Subcutaneous adipose tissue (tissue), 4 donors: ENCODE results near the gene CNOT10. TPM values are rescaled to one million over a fixed set of nuclear protein-coding genes. Genes with fewer than 3 reads are reported as not detected.

Source experiments
- total RNA-seq, 4 donors: library from RNA; depleted of rRNA; stranded (reverse); fragments of >200 nt; gene quantifications; one replicate each; pipeline ENCODE4 v1.1.0, GENCODE V29; 2016
- TF ChIP-seq, protein P1 (sequence below): fragments of 450-650 bp; IDR thresholded peaks from one replicate; pipeline ENCODE4 v1.5.1; 2016; ENCODE audit warnings: low read depth, mild to moderate bottlenecking, control low read depth, antibody characterized with exemption, moderate library complexity

Gene CNOT10
- total RNA-seq, 4 donors from 2014 or later: 16.3 to 22.6 (median 19.3) TPM

DNA sequence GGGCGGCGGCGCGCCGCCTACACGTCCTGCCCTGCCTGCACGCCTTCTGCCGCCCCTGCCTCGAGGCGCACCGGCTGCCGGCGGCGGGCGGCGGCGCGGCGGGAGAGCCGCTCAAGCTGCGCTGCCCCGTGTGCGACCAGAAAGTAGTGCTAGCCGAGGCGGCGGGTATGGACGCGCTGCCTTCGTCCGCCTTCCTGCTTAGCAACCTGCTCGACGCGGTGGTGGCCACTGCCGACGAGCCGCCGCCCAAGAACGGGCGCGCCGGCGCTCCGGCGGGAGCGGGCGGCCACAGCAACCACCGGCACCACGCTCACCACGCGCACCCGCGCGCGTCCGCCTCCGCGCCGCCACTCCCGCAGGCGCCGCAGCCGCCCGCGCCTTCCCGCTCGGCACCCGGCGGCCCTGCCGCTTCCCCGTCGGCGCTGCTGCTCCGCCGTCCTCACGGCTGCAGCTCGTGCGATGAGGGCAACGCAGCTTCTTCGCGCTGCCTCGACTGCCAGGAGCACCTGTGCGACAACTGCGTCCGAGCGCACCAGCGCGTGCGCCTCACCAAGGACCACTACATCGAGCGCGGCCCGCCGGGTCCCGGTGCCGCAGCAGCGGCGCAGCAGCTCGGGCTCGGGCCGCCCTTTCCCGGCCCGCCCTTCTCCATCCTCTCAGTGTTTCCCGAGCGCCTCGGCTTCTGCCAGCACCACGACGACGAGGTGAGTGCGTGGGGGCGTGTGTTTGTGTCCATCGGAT is 133.4 kb downstream of the CNOT10 start:
- TF ChIP-seq, protein P1, sequence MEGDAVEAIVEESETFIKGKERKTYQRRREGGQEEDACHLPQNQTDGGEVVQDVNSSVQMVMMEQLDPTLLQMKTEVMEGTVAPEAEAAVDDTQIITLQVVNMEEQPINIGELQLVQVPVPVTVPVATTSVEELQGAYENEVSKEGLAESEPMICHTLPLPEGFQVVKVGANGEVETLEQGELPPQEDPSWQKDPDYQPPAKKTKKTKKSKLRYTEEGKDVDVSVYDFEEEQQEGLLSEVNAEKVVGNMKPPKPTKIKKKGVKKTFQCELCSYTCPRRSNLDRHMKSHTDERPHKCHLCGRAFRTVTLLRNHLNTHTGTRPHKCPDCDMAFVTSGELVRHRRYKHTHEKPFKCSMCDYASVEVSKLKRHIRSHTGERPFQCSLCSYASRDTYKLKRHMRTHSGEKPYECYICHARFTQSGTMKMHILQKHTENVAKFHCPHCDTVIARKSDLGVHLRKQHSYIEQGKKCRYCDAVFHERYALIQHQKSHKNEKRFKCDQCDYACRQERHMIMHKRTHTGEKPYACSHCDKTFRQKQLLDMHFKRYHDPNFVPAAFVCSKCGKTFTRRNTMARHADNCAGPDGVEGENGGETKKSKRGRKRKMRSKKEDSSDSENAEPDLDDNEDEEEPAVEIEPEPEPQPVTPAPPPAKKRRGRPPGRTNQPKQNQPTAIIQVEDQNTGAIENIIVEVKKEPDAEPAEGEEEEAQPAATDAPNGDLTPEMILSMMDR: no peak

DNA sequence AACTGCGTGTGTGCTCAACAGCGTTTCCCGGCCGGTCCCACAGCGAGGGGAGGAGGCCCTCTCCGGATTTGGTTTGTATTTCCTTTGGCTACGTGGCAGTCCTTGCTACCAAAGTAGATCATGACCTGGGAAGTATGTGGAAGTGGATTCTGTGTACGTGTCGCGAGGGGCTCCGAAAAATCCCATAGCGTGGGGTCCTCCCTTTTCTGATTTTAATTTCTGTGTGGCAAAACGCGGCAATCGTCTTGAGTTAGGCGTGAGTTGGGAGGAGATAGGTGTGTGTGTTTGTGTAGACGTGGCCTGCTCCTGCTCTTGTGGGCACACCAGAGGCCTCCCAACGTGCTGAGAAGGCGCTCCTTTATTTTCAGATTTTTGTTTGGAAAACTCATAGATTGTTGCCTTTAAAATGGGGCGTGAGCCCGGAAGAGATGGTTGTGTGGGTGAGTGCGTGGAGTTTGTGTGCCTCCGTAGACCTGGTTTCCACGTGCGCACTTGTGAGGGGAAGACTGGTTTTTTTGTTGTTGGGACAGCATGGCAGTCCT is 134.1 kb downstream of the CNOT10 start:
- TF ChIP-seq, protein P1: no peak

DNA sequence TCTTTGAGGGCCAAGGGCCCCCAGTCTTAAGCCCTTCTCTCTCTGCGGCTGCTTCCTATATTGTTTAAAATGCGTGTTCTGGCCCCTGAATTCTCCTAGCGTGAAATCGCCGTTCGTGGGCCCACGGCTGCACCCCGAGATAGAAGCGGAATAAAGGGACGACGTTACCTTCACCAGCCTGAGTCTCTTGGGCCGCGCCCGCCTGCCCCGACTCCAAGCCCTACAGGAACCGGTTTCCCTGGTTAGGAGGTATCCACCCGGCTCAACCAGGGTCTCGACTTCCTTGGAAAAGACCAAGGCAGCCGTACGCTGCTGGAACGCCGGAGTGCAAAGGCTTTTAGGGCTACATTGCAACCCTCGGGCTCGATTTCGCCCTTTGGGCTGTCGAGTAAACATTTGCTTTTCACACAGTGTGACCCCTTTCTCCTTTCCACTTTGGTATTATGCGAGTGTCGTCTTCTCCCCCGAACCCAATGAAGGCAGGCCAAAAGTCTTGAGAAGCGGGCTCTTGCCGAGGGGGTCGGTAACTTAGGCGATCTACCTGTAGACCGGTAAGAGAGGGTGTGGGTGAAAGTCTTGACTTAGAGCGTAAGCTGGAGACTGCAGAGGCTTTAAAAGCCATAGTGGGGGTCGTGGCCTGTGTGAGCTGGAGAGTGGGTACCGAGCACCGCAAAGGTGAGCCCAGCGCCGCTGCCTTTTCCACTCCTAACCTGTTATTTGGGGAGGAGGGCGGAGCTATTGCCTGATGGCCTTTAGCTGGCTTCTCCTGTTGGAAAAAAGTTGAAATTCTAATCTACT is 134.8 kb downstream of the CNOT10 start:
- TF ChIP-seq, protein P1: no peak

DNA sequence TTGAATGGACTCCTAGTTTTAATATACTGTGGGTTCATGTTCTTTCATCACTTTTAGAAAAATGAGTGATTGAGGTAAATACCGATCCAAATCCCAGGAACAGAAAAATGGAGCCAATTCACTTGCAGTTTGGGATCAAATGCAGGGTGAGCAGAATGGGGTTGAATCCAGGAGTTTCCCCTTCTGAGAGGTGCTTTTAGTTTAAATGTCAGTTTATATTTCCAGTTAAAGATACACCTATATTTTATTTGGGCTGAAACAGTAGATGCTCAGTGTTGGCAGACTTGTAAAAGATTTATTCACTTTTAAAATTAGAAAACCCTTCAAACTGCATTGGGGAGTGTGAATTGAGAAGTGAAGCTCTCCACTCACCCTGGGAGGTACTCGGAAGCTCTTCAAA is 135.4 kb downstream of the CNOT10 start:
- TF ChIP-seq, protein P1: no peak

DNA sequence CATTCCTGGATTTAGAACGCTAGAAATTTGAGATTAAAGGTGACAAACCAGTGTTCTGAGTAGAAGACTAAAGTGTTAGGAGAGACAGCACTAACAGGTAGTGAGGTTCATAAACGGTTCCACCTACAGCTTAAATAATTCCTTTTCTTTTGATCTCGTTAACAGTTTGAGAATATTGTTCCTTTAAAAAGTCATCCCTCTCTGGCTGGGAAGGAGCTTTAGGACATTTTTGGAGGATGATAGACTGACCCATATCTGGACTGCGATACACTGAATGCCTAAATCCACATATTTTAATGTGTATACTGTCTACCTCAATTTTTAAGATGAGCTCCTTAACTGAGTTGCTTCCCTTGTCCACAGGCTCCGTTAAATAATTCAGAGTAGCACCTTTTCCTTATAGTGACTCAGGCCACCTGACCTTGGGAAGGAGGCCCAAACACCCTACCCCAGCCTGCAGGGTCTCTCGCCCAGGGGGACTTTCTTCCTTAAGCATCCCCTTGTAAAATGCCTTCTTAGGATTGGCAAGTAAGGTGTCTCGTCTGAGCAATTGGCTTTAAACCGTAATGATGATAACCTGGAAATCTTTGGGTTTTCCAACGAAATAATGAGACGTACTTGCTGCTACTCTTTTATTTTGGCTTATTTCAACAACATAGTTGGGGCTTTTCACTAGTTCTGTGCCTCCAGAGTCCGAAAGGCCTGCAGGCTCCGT is 136.1 kb downstream of the CNOT10 start:
- TF ChIP-seq, protein P1: no peak

DNA sequence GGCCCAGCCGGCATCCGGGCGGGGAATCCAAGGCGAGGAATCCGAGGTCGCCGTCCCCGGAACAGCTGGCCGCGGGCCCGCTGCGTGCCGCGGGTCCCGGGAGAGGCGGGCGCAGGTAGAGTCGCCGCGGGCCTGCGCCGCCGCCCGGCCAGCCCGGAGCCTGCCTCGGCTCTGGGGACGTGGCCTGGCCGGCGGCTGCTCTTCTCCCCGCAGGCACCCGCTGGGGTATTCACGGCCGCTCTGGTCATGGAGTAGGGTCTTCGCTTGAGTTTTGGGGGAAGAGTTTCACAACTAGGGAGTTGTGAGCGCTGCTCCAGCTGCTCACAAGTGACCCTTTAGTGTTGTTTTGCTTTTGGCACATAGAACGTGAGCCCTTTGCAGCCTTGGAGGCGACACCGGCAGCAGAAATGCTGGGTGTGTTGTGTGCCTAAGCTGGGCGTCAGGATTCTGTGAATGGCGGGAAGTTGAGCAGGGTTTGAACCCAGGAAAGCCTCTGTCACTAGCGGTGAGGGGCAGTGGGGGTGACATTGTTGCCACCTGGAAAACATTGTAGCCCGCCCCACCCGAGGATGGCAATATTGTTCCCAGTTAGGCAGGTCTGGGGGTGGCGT is 136.8 kb downstream of the CNOT10 start:
- TF ChIP-seq, protein P1: no peak
